ENCODE measurements around the gene BMPER. TPM values are rescaled to one million over a fixed set of nuclear protein-coding genes. Genes with fewer than 3 reads are reported as not detected.

Gene BMPER
- total RNA-seq, 2 donors from 2014 or later = 3.0 to 3.8 TPM

- no peak for DNase-seq (ENCODE audit: low spot score)
- H3K4me3 ChIP-seq = no peak overlapping the region
- no peaks in the 10 kb centered on the region for H3K4me1 ChIP-seq
- no peaks in the 10 kb centered on the region for H3K27me3 ChIP-seq
- H3K27ac ChIP-seq = no peak overlapping the region
- no peak for TF ChIP-seq CTCF (IDR thresholded peaks at IDR 0.05)
- no peaks in the 10 kb centered on the region for H3K36me3 ChIP-seq
- H3K9me3 ChIP-seq = no peaks in the 10 kb centered on the region
Observed at GRCh38 chr7:34043461-34044305, 138.3 kb downstream of the BMPER start.

DNA sequence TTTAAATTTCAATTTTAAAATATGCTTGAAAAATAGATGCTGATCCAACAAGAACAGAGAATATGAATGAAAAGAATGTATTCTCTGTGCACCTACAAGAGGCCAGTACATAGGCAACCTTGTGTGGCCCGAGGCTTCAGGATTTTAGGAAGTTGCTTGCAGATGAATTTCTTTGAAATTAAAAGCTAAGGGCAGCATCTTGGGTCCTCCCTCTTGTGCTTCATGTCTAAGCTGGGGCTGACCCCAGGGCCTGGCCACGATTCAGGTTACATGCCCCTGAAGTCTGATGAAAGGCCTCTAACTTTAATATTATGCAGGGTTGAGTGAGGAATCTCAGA is 138.9 kb downstream of the BMPER start:
- no peak for DNase-seq (ENCODE audit: low spot score)
- Histone ChIP-seq H3K4me3 (no peak overlapping the region), H3K27ac (no peak overlapping the region), H3K36me3 (no peaks in the 10 kb centered on the region), H3K9me3 (no peaks in the 10 kb centered on the region), H3K27me3 (no peaks in the 10 kb centered on the region), H3K4me1 (no peaks in the 10 kb centered on the region)
- TF ChIP-seq CTCF (IDR thresholded peaks at IDR 0.05) = no peak

- Histone ChIP-seq H3K9me3 (no peaks in the 10 kb centered on the region), H3K27me3 (no peaks in the 10 kb centered on the region), H3K4me1 (no peaks in the 10 kb centered on the region), H3K4me3 (no peak overlapping the region), H3K36me3 (no peaks in the 10 kb centered on the region), H3K27ac (no peak overlapping the region)
- no peak for DNase-seq (ENCODE audit: low spot score)
- no peak for TF ChIP-seq CTCF (IDR thresholded peaks at IDR 0.05)
Observed at GRCh38 chr7:34044734-34045353, 139.5 kb downstream of the BMPER start.

GRCh38 chr7:34048445-34048844 is 143.1 kb downstream of the BMPER start:
- H3K27me3 ChIP-seq = no peaks in the 10 kb centered on the region
- no peak for DNase-seq (ENCODE audit: low spot score)
- no peak overlapping the region for H3K4me3 ChIP-seq
- H3K4me1 ChIP-seq = no peaks in the 10 kb centered on the region
- no peaks in the 10 kb centered on the region for H3K36me3 ChIP-seq
- no peak overlapping the region for H3K27ac ChIP-seq
- TF ChIP-seq CTCF (IDR thresholded peaks at IDR 0.05) = no peak
- H3K9me3 ChIP-seq = no peaks in the 10 kb centered on the region

GRCh38 chr7:34054075-34054474 is 148.7 kb downstream of the BMPER start:
- Histone ChIP-seq H3K4me3 (no peak overlapping the region), H3K9me3 (no peaks in the 10 kb centered on the region), H3K27ac (no peak overlapping the region), H3K4me1 (peaks cover 0 to under 1% of the 10 kb centered on the region in 2 donors), H3K36me3 (no peaks in the 10 kb centered on the region), H3K27me3 (no peaks in the 10 kb centered on the region)
- no peak for TF ChIP-seq CTCF (IDR thresholded peaks at IDR 0.05)
- no peak for DNase-seq (ENCODE audit: low spot score)

All from right atrium auricular region (tissue), 2 donors.